Peyer's patch (tissue), 4 donors: ENCODE results near the gene RNF41.

Experiments
- CTCF ChIP-seq, 6 experiments: fragments of 450-650 bp in 4 of 6; fragments of 200-600 bp in 2 of 6; sonication (generic) in 1 of 6; IDR thresholded peaks; one replicate each; pipeline ENCODE4 v1.5.1; 2017 to 2019; ENCODE audit warnings: antibody characterized with exemption in 6 of 6, mild to moderate bottlenecking in 3 of 6, moderate library complexity in 1 of 6
- POLR2A ChIP-seq, 2 donors: fragments of 450-650 bp; IDR thresholded peaks; one replicate each; pipeline ENCODE4 v1.5.1; 2017; ENCODE audit warnings: antibody characterized with exemption in 2 of 2, mild to moderate bottlenecking in 2 of 2, moderate library complexity in 2 of 2

- no peak for TF ChIP-seq CTCF (IDR thresholded peaks at IDR 0.05)
- TF ChIP-seq POLR2A (IDR thresholded peaks at IDR 0.05): no peak
Measured at GRCh38 chr12:56154246-56154771, 67.4 kb downstream of the RNF41 start.
